NCI-H2196 treated with DMSO at 0.1 percent for 48 hours (cell line): Measurements from ENCODE around the gene PKD2.
"Not testable (repeated sequence)": the region's sequence is repeated elsewhere in the genome, so short reads cannot be mapped to it uniquely, and the experiment has no call there.

Experiments
- DNase-seq: peaks from one replicate; lab custom pipeline; 2025; ENCODE audit not compliant: unreplicated experiment; lab: John Stamatoyannopoulos, UW

Gene PKD2

GRCh38 chr4:87985887-87986200 is 21.6 kb upstream of the PKD2 start:
- no peak for DNase-seq

- DNase-seq, result no peak
Measured at GRCh38 chr4:87986508-87986907, 20.9 kb upstream of the PKD2 start.

GRCh38 chr4:87989765-87990164 is 17.7 kb upstream of the PKD2 start:
- no peak for DNase-seq

- DNase-seq, result no peak
Measured at GRCh38 chr4:87995435-87995834, 12.0 kb upstream of the PKD2 start.

GRCh38 chr4:87999191-87999691 is 8.2 kb upstream of the PKD2 start:
- DNase-seq, result not testable (repeated sequence)

- DNase-seq, result no peak
Measured at GRCh38 chr4:88001871-88002270, 5.6 kb upstream of the PKD2 start.

- DNase-seq, result no peak
Measured at GRCh38 chr4:88002786-88003185, 4.6 kb upstream of the PKD2 start.

GRCh38 chr4:88003261-88003660 is 4.2 kb upstream of the PKD2 start:
- DNase-seq, result no peak

GRCh38 chr4:88005076-88005475 is 2.4 kb upstream of the PKD2 start:
- no peak for DNase-seq

- DNase-seq, result no peak
Measured at GRCh38 chr4:88005946-88006345, 1.5 kb upstream of the PKD2 start.

- no peak for DNase-seq
Measured at GRCh38 chr4:88006956-88007303, 505 bp upstream of the PKD2 start.

GRCh38 chr4:88008122-88008742 is 797 bp downstream of the PKD2 start:
- no peak for DNase-seq

GRCh38 chr4:88008743-88009171 is 1.3 kb downstream of the PKD2 start:
- no peak for DNase-seq

GRCh38 chr4:88009871-88010270 is 2.4 kb downstream of the PKD2 start:
- DNase-seq, result no peak

- DNase-seq, result no peak
Measured at GRCh38 chr4:88010966-88011365, 3.5 kb downstream of the PKD2 start.

GRCh38 chr4:88012647-88013046 is 5.2 kb downstream of the PKD2 start:
- no peak for DNase-seq

GRCh38 chr4:88014386-88014905 is 7.0 kb downstream of the PKD2 start:
- DNase-seq, result no peak

GRCh38 chr4:88015659-88016295 is 8.3 kb downstream of the PKD2 start:
- no peak for DNase-seq

- DNase-seq, result no peak
Measured at GRCh38 chr4:88017516-88018297, 10.3 kb downstream of the PKD2 start.

- DNase-seq, result no peak
Measured at GRCh38 chr4:88018466-88018865, 11.0 kb downstream of the PKD2 start.

GRCh38 chr4:88021824-88022223 is 14.4 kb downstream of the PKD2 start:
- DNase-seq, result no peak

GRCh38 chr4:88022289-88022688 is 14.9 kb downstream of the PKD2 start:
- no peak for DNase-seq
